Adipocyte (in vitro differentiated cells): ENCODE data around the gene HOXB1.
"Not testable (repeated sequence)": the region's sequence is repeated elsewhere in the genome, so short reads cannot be mapped to it uniquely, and the experiment has no call there.

Experiments used
- DNase-seq: peaks from one replicate; pipeline ENCODE4 v3.0.0-alpha.2; 2015; ENCODE audit warnings: low read depth
- H3K27me3 ChIP-seq: replicated peaks from 2 replicates; pipeline ENCODE4 v1.7.0; 2013; ENCODE audit warnings: mild to moderate bottlenecking, low read length, moderate library complexity; ENCODE audit not compliant: control insufficient read depth, insufficient read depth
- H3K36me3 ChIP-seq: 2 replicates; pipeline ENCODE4 v1.7.0; 2013; ENCODE audit warnings: low read length, mild to moderate bottlenecking, moderate library complexity; ENCODE audit not compliant: control insufficient read depth, insufficient read depth, severe bottlenecking
- H3K4me1 ChIP-seq: 2 replicates; pipeline ENCODE4 v1.7.0; 2013; ENCODE audit warnings: mild to moderate bottlenecking, low read length, moderate library complexity; ENCODE audit not compliant: control insufficient read depth, insufficient read depth
- H3K4me3 ChIP-seq: 2 replicates; pipeline ENCODE4 v1.7.0; 2013; ENCODE audit warnings: mild to moderate bottlenecking, low read length, moderate library complexity
- H3K9ac ChIP-seq: 2 replicates; pipeline ENCODE4 v1.7.0; 2013; ENCODE audit warnings: mild to moderate bottlenecking, low read length, moderate library complexity
- H3K9me3 ChIP-seq: 2 replicates; pipeline ENCODE4 v1.7.0; 2013; ENCODE audit warnings: mild to moderate bottlenecking, low read length, moderate library complexity; ENCODE audit not compliant: control insufficient read depth

Gene HOXB1

GRCh38 chr17:48537316-48537715 is 6.5 kb upstream of the HOXB1 start:
- no peaks in the 10 kb centered on the region for H3K27me3 ChIP-seq

DNA sequence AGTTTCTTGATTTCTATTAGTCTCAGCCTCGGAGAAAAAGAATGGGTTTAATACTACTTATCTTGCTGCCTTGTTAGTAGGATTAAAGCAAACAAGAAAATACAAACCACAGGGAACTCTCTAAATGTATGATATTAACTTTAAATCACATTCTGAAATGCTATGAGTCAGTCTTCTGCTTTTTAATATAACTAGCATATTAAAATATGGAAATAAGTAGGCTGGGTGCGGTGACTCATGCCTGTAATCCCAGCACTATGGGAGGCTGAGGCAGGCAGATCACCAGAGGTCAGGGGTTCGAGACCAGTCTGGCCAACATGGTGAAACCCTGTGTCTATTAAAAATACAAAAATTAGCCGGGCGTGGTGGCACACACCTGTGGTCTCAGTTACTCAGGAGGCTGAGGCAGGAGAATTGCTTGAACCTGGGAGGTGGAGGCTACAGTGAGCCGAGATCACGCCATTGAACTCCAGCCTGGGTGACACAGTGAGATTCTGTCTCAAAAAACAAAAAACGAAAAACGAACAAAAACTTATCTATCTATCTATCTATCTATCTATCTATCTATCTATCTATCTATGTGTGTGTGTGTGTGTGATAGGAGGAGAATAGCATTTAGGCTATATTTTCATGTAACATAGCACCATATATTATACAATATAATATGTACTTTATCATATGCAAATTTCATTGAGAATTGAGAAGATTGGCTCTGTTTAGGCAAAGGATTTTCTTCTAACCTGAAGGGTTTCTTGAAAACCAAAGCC is 5.2 kb upstream of the HOXB1 start:
- not testable (repeated sequence) for H3K4me3 ChIP-seq, H3K9me3 ChIP-seq, H3K9ac ChIP-seq, H3K36me3 ChIP-seq, H3K4me1 ChIP-seq, DNase-seq, H3K27me3 ChIP-seq

More at GRCh38 chr17:48537316-48537715, 6.5 kb upstream of the HOXB1 start:
- Histone ChIP-seq H3K4me1 (peaks cover 14% of the 10 kb centered on the region), H3K9ac (no peak overlapping the region), H3K36me3 (no peaks in the 10 kb centered on the region), H3K9me3 (no peaks in the 10 kb centered on the region), H3K4me3 (no peak overlapping the region)
- no peak for DNase-seq

GRCh38 chr17:48532261-48532660 is 1.4 kb upstream of the HOXB1 start:
- no peak for DNase-seq
- no peaks in the 10 kb centered on the region for H3K36me3 ChIP-seq
- H3K4me3 ChIP-seq, result no peak overlapping the region
- no peak overlapping the region for H3K9ac ChIP-seq
- H3K4me1 ChIP-seq, result no peaks in the 10 kb centered on the region
- H3K27me3 ChIP-seq, result peaks cover 7% of the 10 kb centered on the region
- no peaks in the 10 kb centered on the region for H3K9me3 ChIP-seq

DNA sequence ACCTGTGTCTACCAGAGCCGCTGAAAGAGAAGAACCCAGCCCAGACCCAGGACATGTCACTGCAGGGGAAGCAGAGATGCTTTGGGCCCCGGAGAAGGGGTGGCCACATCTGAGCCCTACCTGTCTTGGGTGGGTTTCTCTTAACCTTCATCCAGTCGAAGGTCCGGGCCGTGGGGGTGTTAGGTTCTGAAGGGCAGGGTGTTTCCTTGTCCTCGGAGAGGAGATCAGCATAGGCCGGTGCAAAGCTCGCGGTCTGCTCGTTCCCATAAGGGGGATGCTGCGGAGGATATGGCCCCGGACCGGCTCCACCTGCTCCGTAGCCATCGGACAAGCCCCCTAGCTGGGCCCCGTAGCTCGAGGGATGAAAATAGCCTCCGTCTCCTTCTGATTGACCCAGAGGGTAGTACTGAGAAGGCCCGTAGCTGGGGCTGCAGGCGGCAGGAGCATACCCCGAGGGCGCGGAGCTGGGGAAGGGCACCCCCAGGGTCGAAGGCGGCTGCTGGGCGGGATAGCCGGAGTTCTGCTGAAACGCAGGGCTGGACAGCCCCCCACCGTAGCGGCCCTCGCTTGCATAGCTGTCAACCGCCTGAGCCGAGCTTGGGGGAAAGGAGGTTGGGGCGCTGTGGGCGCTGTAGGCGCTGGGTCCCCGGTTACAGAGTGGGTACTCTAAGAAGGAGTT is 464 bp downstream of the HOXB1 start:
- Histone ChIP-seq H3K4me1 (no peaks in the 10 kb centered on the region), H3K9ac (no peak overlapping the region), H3K27me3 (peaks cover 14% of the 10 kb centered on the region), H3K4me3 (no peak overlapping the region), H3K36me3 (no peaks in the 10 kb centered on the region), H3K9me3 (no peaks in the 10 kb centered on the region)
- DNase-seq, result no peak

GRCh38 chr17:48529683-48530009 is 1.2 kb downstream of the HOXB1 start:
- DNase-seq, result no peak
- no peak overlapping the region for H3K4me3 ChIP-seq
- H3K36me3 ChIP-seq, result no peaks in the 10 kb centered on the region
- no peak overlapping the region for H3K9ac ChIP-seq
- H3K4me1 ChIP-seq, result no peaks in the 10 kb centered on the region
- peaks cover 14% of the 10 kb centered on the region for H3K27me3 ChIP-seq
- no peaks in the 10 kb centered on the region for H3K9me3 ChIP-seq

- no peaks in the 10 kb centered on the region for H3K9me3 ChIP-seq
- no peak for DNase-seq
- H3K4me3 ChIP-seq, result no peak overlapping the region
- no peak overlapping the region for H3K9ac ChIP-seq
- H3K36me3 ChIP-seq, result no peaks in the 10 kb centered on the region
- peaks cover 14% of the 10 kb centered on the region for H3K27me3 ChIP-seq
- no peaks in the 10 kb centered on the region for H3K4me1 ChIP-seq
These were observed 1.7 kb downstream of the HOXB1 start for GRCh38 chr17:48528936-48529682.

- DNase-seq, result no peak
These were observed 2.5 kb downstream of the HOXB1 start for GRCh38 chr17:48528153-48528935.

DNA sequence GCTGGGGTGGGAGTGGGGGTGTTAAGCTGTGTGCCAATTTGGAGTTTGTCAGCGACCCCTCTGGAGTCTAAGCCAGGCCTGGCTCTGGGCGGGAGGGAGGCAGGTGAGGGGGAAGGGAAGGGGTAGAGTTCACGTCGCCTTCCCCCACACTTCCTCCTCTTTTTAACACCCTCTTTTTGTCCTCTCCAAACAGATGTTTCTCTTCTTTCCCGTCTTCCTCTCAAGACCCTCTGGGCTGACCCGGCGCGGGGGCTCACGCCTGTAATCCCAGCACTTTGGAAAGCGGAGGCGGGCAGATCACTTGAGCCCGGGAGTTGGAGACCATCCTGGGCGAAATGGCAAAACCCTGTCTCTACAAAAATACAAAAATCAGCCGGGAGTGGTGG is 3.3 kb downstream of the HOXB1 start:
- Histone ChIP-seq H3K4me3 (no peak overlapping the region), H3K27me3 (peaks cover 14% of the 10 kb centered on the region), H3K9ac (no peak overlapping the region), H3K9me3 (no peaks in the 10 kb centered on the region), H3K4me1 (peaks cover 3% of the 10 kb centered on the region), H3K36me3 (no peaks in the 10 kb centered on the region)
- no peak for DNase-seq

More at GRCh38 chr17:48528153-48528935, 2.5 kb downstream of the HOXB1 start:
- Histone ChIP-seq H3K4me1 (no peaks in the 10 kb centered on the region), H3K4me3 (no peak overlapping the region), H3K9me3 (no peaks in the 10 kb centered on the region), H3K27me3 (peaks cover 14% of the 10 kb centered on the region), H3K36me3 (no peaks in the 10 kb centered on the region), H3K9ac (no peak overlapping the region)

DNA sequence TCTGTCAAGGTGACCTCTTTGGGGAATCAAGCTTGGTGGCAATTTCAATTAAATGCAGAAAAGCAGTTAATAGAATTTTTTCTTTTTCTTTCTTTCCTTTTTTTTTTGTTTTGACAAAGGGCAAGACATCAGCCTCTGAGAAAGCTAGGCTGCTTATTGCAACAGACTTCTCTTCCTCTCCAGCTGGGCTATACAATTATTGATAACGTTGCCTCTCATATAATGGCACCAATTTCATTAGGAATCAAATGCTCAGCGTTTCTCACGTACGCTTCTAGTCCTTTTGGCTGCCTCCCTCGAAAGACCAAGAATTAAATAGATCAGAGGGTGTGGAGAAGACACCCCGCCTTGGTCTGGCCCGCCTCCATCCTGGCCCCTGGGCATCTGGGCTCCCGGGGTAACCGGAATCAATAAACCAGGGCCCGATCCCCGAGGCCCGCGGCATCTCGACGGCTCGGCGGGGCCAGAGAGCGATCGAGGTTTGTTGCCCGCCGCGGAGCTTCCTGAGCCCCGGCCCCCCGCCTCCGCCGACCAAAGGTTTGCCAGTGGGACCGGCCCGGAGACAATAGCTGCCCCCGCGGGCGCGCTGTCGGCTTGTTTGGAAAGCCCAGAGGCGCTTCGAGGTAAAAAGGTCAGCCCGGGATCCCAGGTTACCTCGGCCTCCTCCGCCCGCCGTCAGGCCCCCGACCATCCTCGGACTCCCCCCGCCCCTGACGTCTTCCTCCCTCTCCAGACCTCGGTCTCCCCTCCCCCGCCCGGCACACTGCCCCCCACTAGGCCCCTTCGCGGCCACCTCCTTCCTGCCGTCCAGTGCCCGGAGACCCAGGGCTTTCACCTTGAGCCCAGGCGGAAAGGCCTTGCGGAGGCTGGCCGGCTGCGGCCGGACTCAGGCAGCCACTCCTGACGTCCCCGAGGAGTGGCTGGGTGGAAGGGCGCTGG is 3.9 kb downstream of the HOXB1 start:
- H3K4me1 ChIP-seq, result peaks cover 9% of the 10 kb centered on the region
- no peaks in the 10 kb centered on the region for H3K9me3 ChIP-seq
- DNase-seq, result no peak
- no peak overlapping the region for H3K9ac ChIP-seq
- H3K36me3 ChIP-seq, result no peaks in the 10 kb centered on the region
- H3K4me3 ChIP-seq, result no peak overlapping the region
- peaks cover 14% of the 10 kb centered on the region for H3K27me3 ChIP-seq

DNA sequence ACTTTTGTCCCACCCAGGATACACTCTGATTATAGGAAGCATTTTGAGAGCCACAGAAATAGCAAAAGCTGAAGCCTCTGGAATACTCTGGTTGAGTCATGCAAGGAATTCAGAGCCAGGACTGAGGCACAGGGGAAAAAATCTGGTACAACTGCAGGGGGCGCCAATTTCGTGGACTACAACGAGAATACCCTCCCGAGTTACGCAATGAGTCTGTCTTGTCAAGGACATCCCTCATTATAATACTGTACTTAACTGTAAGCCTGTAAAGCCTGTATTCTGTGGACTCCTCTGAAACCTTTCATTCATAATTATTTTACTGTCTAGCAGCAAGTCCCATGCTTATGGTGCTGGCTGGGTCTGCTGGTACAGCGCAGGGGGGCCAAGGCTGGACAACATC is 7.8 kb downstream of the HOXB1 start:
- Histone ChIP-seq H3K27me3 (peaks cover 7% of the 10 kb centered on the region), H3K4me1 (peaks cover 11% of the 10 kb centered on the region), H3K9me3 (no peaks in the 10 kb centered on the region), H3K9ac (no peak overlapping the region), H3K4me3 (no peak overlapping the region), H3K36me3 (no peaks in the 10 kb centered on the region)
- no peak for DNase-seq
